Ascending aorta (tissue), 2 donors: ENCODE measurements around the gene CHRNA4. TPM values are rescaled to one million over a fixed set of nuclear protein-coding genes. Genes with fewer than 3 reads are reported as not detected.

Source experiments
- DNase-seq, 2 donors: peaks; one replicate each; pipeline ENCODE4 v3.0.0-alpha.2; 2019; ENCODE audit warnings: low spot score in 2 of 2
- H3K27ac ChIP-seq, 2 donors: fragments of 200-600 bp; sonication (generic); one replicate each; pipeline ENCODE4 v1.5.1; 2016 to 2017; ENCODE audit warnings: mild to moderate bottlenecking in 1 of 2
- H3K27me3 ChIP-seq: fragments of 200-600 bp; sonication (generic); one replicate; pipeline ENCODE4 v1.5.1; 2017
- H3K36me3 ChIP-seq, 2 donors: fragments of 200-600 bp; sonication (generic); one replicate each; pipeline ENCODE4 v1.5.1; 2016
- H3K4me1 ChIP-seq, 2 donors: fragments of 200-600 bp; sonication (generic); one replicate each; pipeline ENCODE4 v1.5.1; 2016 to 2017; ENCODE audit warnings: mild to moderate bottlenecking in 1 of 2
- H3K4me3 ChIP-seq, 2 donors: fragments of 200-600 bp; sonication (generic); one replicate each; pipeline ENCODE4 v1.5.1; 2016 to 2017; ENCODE audit warnings: mild to moderate bottlenecking in 1 of 2
- H3K9me3 ChIP-seq, 2 donors: fragments of 200-600 bp; sonication (generic); one replicate each; pipeline ENCODE4 v1.5.1; 2016
- CTCF ChIP-seq, 3 experiments: fragments of 200-600 bp in 2 of 3; fragments of 450-650 bp in 1 of 3; sonication (generic) in 2 of 3; IDR thresholded peaks; one replicate each; pipeline ENCODE4 v1.5.1; 2016 to 2019; ENCODE audit warnings: antibody characterized with exemption in 3 of 3, mild to moderate bottlenecking in 1 of 3, moderate library complexity in 1 of 3
- intact Hi-C: fragments of 100-400 bp; cut with DNase I; formaldehyde crosslinking; loops from one replicate; pipeline ENCODE4 v1.15.1; 2023
- total RNA-seq: library from RNA; depleted of rRNA; stranded (reverse); fragments of >200 nt; gene quantifications from one replicate; pipeline ENCODE4 v1.1.0, GENCODE V29; 2016

The CHRNA4 gene
- total RNA-seq, 1 donor from 2014 or later = not detected

- no peaks in the 10 kb centered on the region for H3K9me3 ChIP-seq
- H3K27ac ChIP-seq = no peak overlapping the region
- H3K36me3 ChIP-seq = no peaks in the 10 kb centered on the region
- no peaks in the 10 kb centered on the region for H3K27me3 ChIP-seq
- intact Hi-C loops = no loop called here
- no peak for TF ChIP-seq CTCF (IDR thresholded peaks at IDR 0.05)
- no peaks in the 10 kb centered on the region for H3K4me1 ChIP-seq
- DNase-seq = no peak
- no peak overlapping the region for H3K4me3 ChIP-seq
Observed at GRCh38 chr20:63369024-63369530, 7.9 kb upstream of the CHRNA4 start.

DNA sequence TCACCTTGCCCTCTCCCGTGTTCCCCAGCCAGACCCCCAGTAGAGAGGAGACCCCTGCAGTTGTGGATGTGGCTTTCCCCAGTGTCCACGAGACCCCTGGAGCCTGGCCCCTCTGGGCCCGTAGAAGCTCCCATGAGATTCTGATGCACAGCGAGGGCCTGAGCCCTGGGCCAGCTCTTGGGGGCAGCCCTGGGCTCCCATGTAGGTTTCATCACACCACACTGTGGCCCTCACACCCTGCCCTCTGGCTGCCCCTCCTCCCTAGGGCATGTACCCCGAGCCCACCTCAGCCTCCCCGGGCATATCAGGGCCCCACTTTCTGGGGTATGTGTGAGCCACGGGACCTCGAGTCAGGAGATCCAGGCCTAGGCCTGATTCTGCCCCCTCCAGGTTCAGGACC lies 7.0 kb upstream of the CHRNA4 start:
- no peak for TF ChIP-seq CTCF (IDR thresholded peaks at IDR 0.05)
- H3K4me3 ChIP-seq = no peak overlapping the region
- no peaks in the 10 kb centered on the region for H3K36me3 ChIP-seq
- no peaks in the 10 kb centered on the region for H3K27me3 ChIP-seq
- H3K4me1 ChIP-seq = no peaks in the 10 kb centered on the region
- no peak for DNase-seq
- H3K27ac ChIP-seq = no peak overlapping the region
- H3K9me3 ChIP-seq = no peaks in the 10 kb centered on the region
- intact Hi-C loops = no loop called here

DNA sequence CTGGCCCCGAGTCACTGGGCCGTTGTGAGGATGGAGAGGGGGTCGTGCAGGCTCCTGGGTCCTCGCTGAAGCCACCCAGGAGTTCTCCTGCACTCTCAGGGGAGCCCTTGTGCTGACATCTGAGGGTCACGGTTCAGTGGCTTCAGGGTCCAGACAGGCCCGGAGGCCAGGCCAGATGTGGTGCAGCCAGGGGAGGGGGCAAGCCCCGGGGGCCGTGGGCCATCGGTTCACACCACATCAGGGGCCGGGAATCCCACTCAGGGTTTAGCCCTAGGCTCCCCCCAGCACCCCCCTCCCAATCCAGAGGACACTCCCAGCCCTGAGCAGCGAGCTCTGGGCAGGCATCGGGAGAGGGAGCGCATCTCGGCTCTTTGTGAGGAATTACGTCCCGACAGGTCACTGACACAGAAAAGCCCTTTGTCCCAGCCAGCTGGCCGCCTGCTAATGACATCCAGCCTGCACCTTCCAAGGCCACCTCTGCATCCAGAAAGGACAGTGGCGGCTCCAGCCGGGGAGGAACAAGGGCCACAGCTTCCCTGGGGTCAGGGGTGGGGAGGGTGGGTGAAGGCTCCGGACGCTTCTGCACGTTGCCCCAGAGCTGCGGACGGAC lies 6.4 kb upstream of the CHRNA4 start:
- Histone ChIP-seq H3K27ac (no peak overlapping the region), H3K4me3 (no peak overlapping the region), H3K4me1 (no peaks in the 10 kb centered on the region), H3K36me3 (no peaks in the 10 kb centered on the region), H3K9me3 (no peaks in the 10 kb centered on the region), H3K27me3 (no peaks in the 10 kb centered on the region)
- intact Hi-C loops = no loop called here
- no peak for DNase-seq
- TF ChIP-seq CTCF (IDR thresholded peaks at IDR 0.05) = no peak

- intact Hi-C loops = no loop called here
- TF ChIP-seq CTCF (IDR thresholded peaks at IDR 0.05) = no peak
- H3K27ac ChIP-seq = no peak overlapping the region
- DNase-seq = no peak
- no peak overlapping the region for H3K4me3 ChIP-seq
- no peaks in the 10 kb centered on the region for H3K4me1 ChIP-seq
- peaks cover 3% of the 10 kb centered on the region for H3K27me3 ChIP-seq
- H3K9me3 ChIP-seq = no peaks in the 10 kb centered on the region
- H3K36me3 ChIP-seq = no peaks in the 10 kb centered on the region
Observed at GRCh38 chr20:63366390-63367365, 5.5 kb upstream of the CHRNA4 start.

- peaks cover 7% of the 10 kb centered on the region for H3K27me3 ChIP-seq
- H3K4me1 ChIP-seq = no peaks in the 10 kb centered on the region
- H3K27ac ChIP-seq = no peak overlapping the region
- intact Hi-C loops = no loop called here
- H3K9me3 ChIP-seq = no peaks in the 10 kb centered on the region
- no peaks in the 10 kb centered on the region for H3K36me3 ChIP-seq
- TF ChIP-seq CTCF (IDR thresholded peaks at IDR 0.05) = no peak
- DNase-seq = no peak
- no peak overlapping the region for H3K4me3 ChIP-seq
Observed at GRCh38 chr20:63365601-63366389, 4.6 kb upstream of the CHRNA4 start.
